ENCODE data around the gene PDZD4. TPM values are rescaled to one million over a fixed set of nuclear protein-coding genes. Genes with fewer than 3 reads are reported as not detected.

The PDZD4 gene
- polyA plus RNA-seq, 1 of the 3 experiments (the other 2 are of a cell fraction), result 1.9 TPM

DNA sequence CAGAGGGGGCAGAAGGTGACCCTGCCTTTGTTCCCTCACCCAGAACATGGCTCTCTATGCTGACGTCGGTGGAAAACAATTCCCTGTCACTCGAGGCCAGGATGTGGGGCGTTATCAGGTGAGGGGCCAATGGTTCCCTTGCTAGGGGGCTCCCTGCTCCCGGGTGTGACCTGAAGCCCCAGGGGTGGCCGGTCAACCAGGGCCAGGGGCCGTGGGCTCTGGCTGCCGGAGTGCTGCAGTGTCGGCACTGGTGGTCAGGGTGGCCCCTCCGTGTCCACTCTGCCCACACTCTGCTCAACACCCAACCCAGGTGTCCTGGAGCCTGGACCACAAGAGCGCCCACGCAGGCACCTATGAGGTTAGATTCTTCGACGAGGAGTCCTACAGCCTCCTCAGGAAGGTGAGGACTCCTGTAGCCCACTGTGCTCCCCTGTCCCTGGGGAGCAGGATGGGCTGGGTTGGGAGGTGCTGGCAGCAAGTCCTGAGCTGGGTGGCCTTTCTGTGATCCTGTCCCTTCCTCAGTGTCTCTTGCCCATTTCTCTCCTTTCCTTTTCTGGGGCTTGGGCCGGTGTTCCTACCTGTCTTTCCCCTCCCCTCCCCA, 32.8 kb downstream of the PDZD4 start:
- Histone ChIP-seq H3K4me2 (no peak overlapping the region), H2AFZ (ENCODE audit: low read depth) (no peak overlapping the region), H3K4me3 (ENCODE audit: low read depth in 2 of 2, low read length in 1 of 2) (no peak overlapping the region), H3K4me1 (ENCODE audit: control insufficient read depth in 1 of 2, insufficient read depth in 2 of 2, low read depth in 1 of 2, low read length in 1 of 2) (peaks cover 5 to 20% of the 10 kb centered on the region in 2 experiments; a peak in 1 of 4 replicates), H3K27me3 (ENCODE audit: insufficient read depth) (no peaks in the 10 kb centered on the region; the same call in 1 of the 2 replicates), H3K27ac (ENCODE audit: low read depth in 2 of 2, low read length in 1 of 2) (no peak overlapping the region), H4K20me1 (ENCODE audit: insufficient read depth) (0 out of 2 replicates have a peak, but pooled peaks cover 5% of the 10 kb centered on the region), H3K9ac (no peak overlapping the region), H3K9me2 (no peaks in the 10 kb centered on the region), H3K9me3 (no peaks in the 10 kb centered on the region), H3F3A (replicated peaks; ENCODE audit: insufficient read depth) (no peaks in the 10 kb centered on the region), H3K36me3 (replicated peaks in 1 of 2; ENCODE audit: control insufficient read depth in 1 of 2, insufficient read depth in 2 of 2, low read length in 1 of 2) (peaks cover 0 to 5% of the 10 kb centered on the region in 2 experiments), H3K79me2 (ENCODE audit: insufficient read depth) (peaks cover 37% of the 10 kb centered on the region)
- ChIA-PET POLR2A (interaction anchor here (1.0 kb wide), 1 partner anchor 103 kb away, joined by 3 read pairs; no protein-coding TSS in a partner anchor), CTCF (interaction anchor here (1.4 kb wide), 1 partner anchor 151 kb away, joined by 3 read pairs; no protein-coding TSS in a partner anchor)
- DNase-seq, result no peak
- TF ChIP-seq JUND (IDR thresholded peaks at IDR 0.05) (no peak), RAD21 (IDR thresholded peaks at IDR 0.05; ENCODE audit: low read length) (no peak), ELF1 (IDR thresholded peaks at IDR 0.05) (no peak), YY1 (IDR thresholded peaks at IDR 0.05; ENCODE audit: low read depth) (no peak), TCF12 (IDR thresholded peaks at IDR 0.05) (no peak), SMC3 (IDR thresholded peaks at IDR 0.05; ENCODE audit: low read depth, low read length) (no peak), FOXJ3 (CRISPR knock-in tag; IDR thresholded peaks at IDR 0.05) (no peak), EP300 (IDR thresholded peaks at IDR 0.05; ENCODE audit: borderline replicate concordance in 1 of 2, low read depth in 1 of 2, low read length in 1 of 2) (no peak), NRF1 (IDR thresholded peaks at IDR 0.05; ENCODE audit: low read depth, low read length) (no peak), RXRA (IDR thresholded peaks at IDR 0.05; ENCODE audit: borderline replicate concordance, low read depth) (no peak), RCOR1 (IDR thresholded peaks at IDR 0.05; ENCODE audit: low read length) (no peak), MXI1 (IDR thresholded peaks at IDR 0.05; ENCODE audit: low read depth, low read length) (no peak), FOXM1 (IDR thresholded peaks at IDR 0.05; ENCODE audit: low read depth) (no peak), SIN3A (IDR thresholded peaks at IDR 0.05; ENCODE audit: borderline replicate concordance, low read depth, low read length) (no peak), RFX5 (IDR thresholded peaks at IDR 0.05; ENCODE audit: low read length) (no peak)
- TF ChIP-seq, protein P1, sequence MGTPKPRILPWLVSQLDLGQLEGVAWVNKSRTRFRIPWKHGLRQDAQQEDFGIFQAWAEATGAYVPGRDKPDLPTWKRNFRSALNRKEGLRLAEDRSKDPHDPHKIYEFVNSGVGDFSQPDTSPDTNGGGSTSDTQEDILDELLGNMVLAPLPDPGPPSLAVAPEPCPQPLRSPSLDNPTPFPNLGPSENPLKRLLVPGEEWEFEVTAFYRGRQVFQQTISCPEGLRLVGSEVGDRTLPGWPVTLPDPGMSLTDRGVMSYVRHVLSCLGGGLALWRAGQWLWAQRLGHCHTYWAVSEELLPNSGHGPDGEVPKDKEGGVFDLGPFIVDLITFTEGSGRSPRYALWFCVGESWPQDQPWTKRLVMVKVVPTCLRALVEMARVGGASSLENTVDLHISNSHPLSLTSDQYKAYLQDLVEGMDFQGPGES (IDR thresholded peaks at IDR 0.05; ENCODE audit: low read depth, low read length), result no peak
- TF ChIP-seq, protein P2, sequence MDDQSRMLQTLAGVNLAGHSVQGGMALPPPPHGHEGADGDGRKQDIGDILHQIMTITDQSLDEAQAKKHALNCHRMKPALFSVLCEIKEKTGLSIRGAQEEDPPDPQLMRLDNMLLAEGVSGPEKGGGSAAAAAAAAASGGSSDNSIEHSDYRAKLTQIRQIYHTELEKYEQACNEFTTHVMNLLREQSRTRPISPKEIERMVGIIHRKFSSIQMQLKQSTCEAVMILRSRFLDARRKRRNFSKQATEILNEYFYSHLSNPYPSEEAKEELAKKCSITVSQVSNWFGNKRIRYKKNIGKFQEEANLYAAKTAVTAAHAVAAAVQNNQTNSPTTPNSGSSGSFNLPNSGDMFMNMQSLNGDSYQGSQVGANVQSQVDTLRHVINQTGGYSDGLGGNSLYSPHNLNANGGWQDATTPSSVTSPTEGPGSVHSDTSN (IDR thresholded peaks at IDR 0.05), result no peak
- TF ChIP-seq, protein P3, sequence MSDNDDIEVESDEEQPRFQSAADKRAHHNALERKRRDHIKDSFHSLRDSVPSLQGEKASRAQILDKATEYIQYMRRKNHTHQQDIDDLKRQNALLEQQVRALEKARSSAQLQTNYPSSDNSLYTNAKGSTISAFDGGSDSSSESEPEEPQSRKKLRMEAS (IDR thresholded peaks at IDR 0.05; ENCODE audit: low read depth), result no peak
- TF ChIP-seq, protein P4, sequence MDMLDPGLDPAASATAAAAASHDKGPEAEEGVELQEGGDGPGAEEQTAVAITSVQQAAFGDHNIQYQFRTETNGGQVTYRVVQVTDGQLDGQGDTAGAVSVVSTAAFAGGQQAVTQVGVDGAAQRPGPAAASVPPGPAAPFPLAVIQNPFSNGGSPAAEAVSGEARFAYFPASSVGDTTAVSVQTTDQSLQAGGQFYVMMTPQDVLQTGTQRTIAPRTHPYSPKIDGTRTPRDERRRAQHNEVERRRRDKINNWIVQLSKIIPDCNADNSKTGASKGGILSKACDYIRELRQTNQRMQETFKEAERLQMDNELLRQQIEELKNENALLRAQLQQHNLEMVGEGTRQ (IDR thresholded peaks at IDR 0.05; ENCODE audit: borderline replicate concordance, low read depth, low read length), result no peak
- TF ChIP-seq, protein P5, sequence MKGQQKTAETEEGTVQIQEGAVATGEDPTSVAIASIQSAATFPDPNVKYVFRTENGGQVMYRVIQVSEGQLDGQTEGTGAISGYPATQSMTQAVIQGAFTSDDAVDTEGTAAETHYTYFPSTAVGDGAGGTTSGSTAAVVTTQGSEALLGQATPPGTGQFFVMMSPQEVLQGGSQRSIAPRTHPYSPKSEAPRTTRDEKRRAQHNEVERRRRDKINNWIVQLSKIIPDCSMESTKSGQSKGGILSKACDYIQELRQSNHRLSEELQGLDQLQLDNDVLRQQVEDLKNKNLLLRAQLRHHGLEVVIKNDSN (IDR thresholded peaks at IDR 0.05; ENCODE audit: borderline replicate concordance, low read depth), result no peak
- 58% methylated on average over 9 of the region's 15 CpGs for WGBS (ENCODE audit: low lambda C conversion rate)
